NT2/D1 (cell line): Measurements from ENCODE around the gene LIMCH1.

ENCODE experiments used
- SUZ12 ChIP-seq: IDR thresholded peaks from 2 replicates; pipeline ENCODE4 v1.6.1; 2011; ENCODE audit not compliant: insufficient read length, insufficient read depth; ENCODE audit errors: extremely low read depth
- YY1 ChIP-seq: IDR thresholded peaks from 2 replicates; pipeline ENCODE4 v1.6.1; 2011; ENCODE audit not compliant: insufficient read length, insufficient read depth
- ZNF274 ChIP-seq: IDR thresholded peaks from 2 replicates; pipeline ENCODE4 v1.6.1; 2011; ENCODE audit warnings: mild to moderate bottlenecking, low read depth, low read length

DNA sequence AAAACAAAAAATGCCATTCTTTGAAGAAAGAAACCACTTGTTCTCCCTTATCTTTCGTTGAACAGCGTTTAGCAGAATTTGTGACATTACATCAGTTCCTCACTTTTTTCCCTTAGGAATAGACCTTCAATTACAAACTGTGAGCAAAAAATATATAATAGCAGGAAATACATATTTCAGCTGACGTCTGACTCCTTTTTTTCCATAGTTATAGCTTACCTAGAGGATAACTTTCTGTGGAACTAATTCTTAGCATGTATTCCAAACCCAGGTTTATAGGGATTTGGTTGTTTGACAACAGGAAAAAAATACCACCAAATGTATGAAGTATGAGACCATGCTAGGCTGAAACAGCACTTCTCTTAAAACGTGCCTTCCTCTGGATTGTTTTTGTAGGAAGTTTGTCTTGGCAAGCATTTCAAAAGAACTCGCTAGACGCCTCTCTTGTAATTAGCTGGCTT is 2.0 kb upstream of the LIMCH1 start:
- TF ChIP-seq YY1 (no peak), SUZ12 (no peak), ZNF274 (no peak)
